Parathyroid adenoma (tissue), 2 donors: ENCODE data around the gene SRGAP1.
"Not testable (repeated sequence)": the region's sequence is repeated elsewhere in the genome, so short reads cannot be mapped to it uniquely, and the experiment has no call there.

ENCODE experiments used
- H2AFZ ChIP-seq: fragments of 300-600 bp; sonication (generic); one replicate; pipeline ENCODE4 v1.7.0; 2017; ENCODE audit warnings: antibody characterized with exemption, mild to moderate bottlenecking
- H3K27ac ChIP-seq: fragments of 300-600 bp; sonication (generic); one replicate; pipeline ENCODE4 v1.7.0; 2017
- H3K27me3 ChIP-seq: fragments of 300-600 bp; sonication (generic); one replicate; pipeline ENCODE4 v1.7.0; 2017; ENCODE audit warnings: low read length; ENCODE audit not compliant: control insufficient read depth, insufficient read depth
- H3K36me3 ChIP-seq: fragments of 300-600 bp; sonication (generic); one replicate; pipeline ENCODE4 v1.7.0; 2017; ENCODE audit warnings: low read length; ENCODE audit not compliant: control insufficient read depth, insufficient read depth
- H3K4me1 ChIP-seq: fragments of 300-600 bp; sonication (generic); one replicate; pipeline ENCODE4 v1.7.0; 2017; ENCODE audit warnings: control low read depth
- H3K4me2 ChIP-seq: fragments of 300-600 bp; sonication (generic); one replicate; pipeline ENCODE4 v1.7.0; 2017; ENCODE audit warnings: low read length
- H3K4me3 ChIP-seq: fragments of 300-600 bp; sonication (generic); one replicate; pipeline ENCODE4 v1.7.0; 2017; ENCODE audit warnings: low read depth, low read length
- H3K79me2 ChIP-seq: fragments of 300-600 bp; sonication (generic); one replicate; pipeline ENCODE4 v1.7.0; 2017; ENCODE audit warnings: control low read depth
- H3K9ac ChIP-seq: fragments of 300-600 bp; sonication (generic); one replicate; pipeline ENCODE4 v1.7.0; 2017; ENCODE audit warnings: mild to moderate bottlenecking
- H3K9me3 ChIP-seq: fragments of 300-600 bp; sonication (generic); one replicate; pipeline ENCODE4 v1.7.0; 2017; ENCODE audit warnings: low read length; ENCODE audit not compliant: control insufficient read depth
- CTCF ChIP-seq: fragments of 300-600 bp; sonication (generic); IDR thresholded peaks from one replicate; pipeline ENCODE4 v1.7.0; 2017; ENCODE audit warnings: antibody characterized with exemption, mild to moderate bottlenecking
- donor health status: primary hyperparathyroidism.

The SRGAP1 gene

GRCh38 chr12:64029013-64029857 is 184.7 kb downstream of the SRGAP1 start:
- H3K79me2 ChIP-seq: no peaks in the 10 kb centered on the region
- no peaks in the 10 kb centered on the region for H3K27me3 ChIP-seq
- no peaks in the 10 kb centered on the region for H3K4me1 ChIP-seq
- no peak overlapping the region for H3K27ac ChIP-seq
- H2AFZ ChIP-seq: no peak overlapping the region
- no peaks in the 10 kb centered on the region for H3K36me3 ChIP-seq
- H3K4me2 ChIP-seq: no peak overlapping the region
- TF ChIP-seq CTCF: no peak
- H3K9ac ChIP-seq: no peak overlapping the region
- H3K9me3 ChIP-seq: no peaks in the 10 kb centered on the region
- H3K4me3 ChIP-seq: no peak overlapping the region

GRCh38 chr12:64030155-64030554 is 185.7 kb downstream of the SRGAP1 start:
- Histone ChIP-seq H3K27ac (no peak overlapping the region), H3K9ac (no peak overlapping the region)
- no peak for TF ChIP-seq CTCF

DNA sequence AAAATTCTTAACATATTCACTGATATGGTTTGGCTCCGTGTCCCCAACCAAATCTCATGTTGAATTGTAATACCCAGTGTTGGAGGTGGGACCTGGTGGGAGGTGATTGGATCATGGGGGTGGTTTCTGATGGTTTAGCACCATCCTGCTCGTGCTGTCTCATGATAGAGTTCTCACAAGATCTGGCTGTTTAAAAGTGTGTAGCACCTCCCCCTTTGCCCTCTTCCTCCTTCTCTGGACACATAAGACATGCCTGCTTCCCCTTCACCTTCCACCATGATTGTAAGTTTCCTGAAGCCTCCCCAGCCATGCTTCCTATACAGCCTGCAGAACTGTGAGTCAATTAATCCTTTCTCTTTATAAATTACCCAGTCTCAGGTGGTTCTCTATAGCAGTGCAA is 189.6 kb downstream of the SRGAP1 start:
- H3K9me3 ChIP-seq, H2AFZ ChIP-seq, H3K79me2 ChIP-seq, H3K4me1 ChIP-seq, H3K27ac ChIP-seq, H3K4me3 ChIP-seq, H3K9ac ChIP-seq, H3K36me3 ChIP-seq, H3K27me3 ChIP-seq, H3K4me2 ChIP-seq: not testable (repeated sequence)

More at GRCh38 chr12:64030155-64030554, 185.7 kb downstream of the SRGAP1 start:
- Histone ChIP-seq H3K36me3 (peaks cover 3% of the 10 kb centered on the region), H3K4me3 (no peak overlapping the region), H2AFZ (no peak overlapping the region), H3K79me2 (no peaks in the 10 kb centered on the region), H3K4me2 (no peak overlapping the region), H3K9me3 (no peaks in the 10 kb centered on the region), H3K4me1 (no peaks in the 10 kb centered on the region), H3K27me3 (no peaks in the 10 kb centered on the region)

- no peaks in the 10 kb centered on the region for H3K79me2 ChIP-seq
- H3K4me3 ChIP-seq: no peak overlapping the region
Measured at GRCh38 chr12:64034901-64035576, 190.5 kb downstream of the SRGAP1 start.

More at GRCh38 chr12:64034901-64035576, 190.5 kb downstream of the SRGAP1 start:
- H3K9ac ChIP-seq: no peak overlapping the region
- no peak overlapping the region for H2AFZ ChIP-seq
- peaks cover 3% of the 10 kb centered on the region for H3K36me3 ChIP-seq
- H3K4me1 ChIP-seq: no peaks in the 10 kb centered on the region
- H3K27ac ChIP-seq: no peak overlapping the region
- H3K9me3 ChIP-seq: no peaks in the 10 kb centered on the region
- no peak overlapping the region for H3K4me2 ChIP-seq
- no peaks in the 10 kb centered on the region for H3K27me3 ChIP-seq
- TF ChIP-seq CTCF: no peak
